ENCODE data around the gene CCDC28A. TPM values are rescaled to one million over a fixed set of nuclear protein-coding genes. Genes with fewer than 3 reads are reported as not detected.

The CCDC28A gene
- polyA plus RNA-seq, 3 donors, result 16.6 to 53.3 (median 42.6) TPM

DNA sequence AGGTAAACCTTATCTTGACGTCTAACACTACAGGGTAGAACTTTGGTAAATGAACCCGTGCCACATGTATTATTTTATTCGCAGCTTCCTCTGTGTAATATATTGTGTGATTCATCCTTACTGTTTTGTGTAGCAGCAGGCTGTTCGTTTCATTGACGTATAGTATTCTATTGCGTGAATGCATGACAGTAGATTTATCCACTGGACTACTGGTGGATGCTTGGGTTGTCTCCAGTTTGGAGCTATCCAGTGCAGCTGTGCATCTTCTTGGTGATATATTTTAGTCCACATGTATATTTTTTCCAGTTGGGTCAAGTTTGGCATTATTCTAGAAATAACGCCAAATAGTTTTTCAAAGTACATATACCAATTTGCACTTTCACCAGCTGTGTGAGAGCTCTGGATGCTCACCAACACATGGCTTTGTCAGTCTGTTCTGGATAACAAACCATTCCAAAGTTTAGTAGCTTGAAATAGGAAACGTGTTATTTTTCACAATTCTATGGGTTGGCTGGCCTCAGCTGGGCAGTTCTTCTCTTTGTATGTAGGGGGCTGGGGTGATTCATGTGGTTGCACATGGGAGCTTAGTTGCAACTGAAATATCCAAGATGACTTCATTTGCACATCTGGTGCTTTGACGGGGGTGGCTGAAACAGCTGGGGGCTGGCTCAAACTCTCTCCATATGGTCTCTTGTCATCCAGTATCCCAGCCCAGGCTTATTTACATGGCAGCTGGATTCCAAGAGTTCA is 31.6 kb downstream of the CCDC28A start:
- Mint-ChIP-seq H3K36me3 (no peaks in the 10 kb centered on the region), H3K4me1 (peaks cover 9% of the 10 kb centered on the region), H3K27me3 (ENCODE audit: low read depth in 3 of 3) (peaks cover 2 to 4% (median 2%) of the 10 kb centered on the region in 3 donors), H3K27ac (no peak overlapping the region), H3K9me3 (no peaks in the 10 kb centered on the region), H3K4me3 (no peak overlapping the region)
- no peaks in the 10 kb centered on the region for H3K36me3 ChIP-seq (replicated peaks in 1 of 2; ENCODE audit: control insufficient read depth in 1 of 2, insufficient read depth in 2 of 2, low read length in 2 of 2)
- no peak overlapping the region for H2AFZ ChIP-seq (ENCODE audit: insufficient read depth, low read depth, low read length, poor library complexity, severe bottlenecking)
- H4K20me1 ChIP-seq (ENCODE audit: insufficient read depth, low read length), result no peaks in the 10 kb centered on the region
- no peak overlapping the region for H3K9ac ChIP-seq (ENCODE audit: insufficient read depth, low read length, poor library complexity, severe bottlenecking)
- peaks cover 5 to 6% of the 10 kb centered on the region in 2 donors for H3K4me1 ChIP-seq (ENCODE audit: control insufficient read depth in 1 of 2, insufficient read depth in 2 of 2, low read length in 2 of 2)
- H3K4me3 ChIP-seq (replicated peaks in 1 of 3; ENCODE audit: low read depth in 2 of 3, low read length in 3 of 3), result no peak overlapping the region
- H3K4me2 ChIP-seq (replicated peaks; ENCODE audit: extremely low read depth, low read length, poor library complexity, severe bottlenecking), result no peak overlapping the region
- H3K9me3 ChIP-seq (replicated peaks in 1 of 2; ENCODE audit: control insufficient read depth in 1 of 2, insufficient read depth in 1 of 2, low read length in 2 of 2), result no peaks in the 10 kb centered on the region
- intact Hi-C loops (cut with micrococcal nuclease), result no loop called here
- no peaks in the 10 kb centered on the region for H3K79me2 ChIP-seq (ENCODE audit: insufficient read depth, low read length)
- no peak for DNase-seq
- H3K27me3 ChIP-seq (ENCODE audit: control insufficient read depth in 2 of 2, insufficient read depth in 2 of 2, low read length in 2 of 2), result no peaks in the 10 kb centered on the region
- TF ChIP-seq, protein P1, sequence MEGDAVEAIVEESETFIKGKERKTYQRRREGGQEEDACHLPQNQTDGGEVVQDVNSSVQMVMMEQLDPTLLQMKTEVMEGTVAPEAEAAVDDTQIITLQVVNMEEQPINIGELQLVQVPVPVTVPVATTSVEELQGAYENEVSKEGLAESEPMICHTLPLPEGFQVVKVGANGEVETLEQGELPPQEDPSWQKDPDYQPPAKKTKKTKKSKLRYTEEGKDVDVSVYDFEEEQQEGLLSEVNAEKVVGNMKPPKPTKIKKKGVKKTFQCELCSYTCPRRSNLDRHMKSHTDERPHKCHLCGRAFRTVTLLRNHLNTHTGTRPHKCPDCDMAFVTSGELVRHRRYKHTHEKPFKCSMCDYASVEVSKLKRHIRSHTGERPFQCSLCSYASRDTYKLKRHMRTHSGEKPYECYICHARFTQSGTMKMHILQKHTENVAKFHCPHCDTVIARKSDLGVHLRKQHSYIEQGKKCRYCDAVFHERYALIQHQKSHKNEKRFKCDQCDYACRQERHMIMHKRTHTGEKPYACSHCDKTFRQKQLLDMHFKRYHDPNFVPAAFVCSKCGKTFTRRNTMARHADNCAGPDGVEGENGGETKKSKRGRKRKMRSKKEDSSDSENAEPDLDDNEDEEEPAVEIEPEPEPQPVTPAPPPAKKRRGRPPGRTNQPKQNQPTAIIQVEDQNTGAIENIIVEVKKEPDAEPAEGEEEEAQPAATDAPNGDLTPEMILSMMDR (IDR thresholded peaks at IDR 0.05), result no peak
- no peak overlapping the region for H3K27ac ChIP-seq (ENCODE audit: low read depth in 1 of 2, low read length in 2 of 2)
- WGBS (ENCODE audit: insufficient coverage), result 100% methylated on average over 5 of the region's 9 CpGs

DNA sequence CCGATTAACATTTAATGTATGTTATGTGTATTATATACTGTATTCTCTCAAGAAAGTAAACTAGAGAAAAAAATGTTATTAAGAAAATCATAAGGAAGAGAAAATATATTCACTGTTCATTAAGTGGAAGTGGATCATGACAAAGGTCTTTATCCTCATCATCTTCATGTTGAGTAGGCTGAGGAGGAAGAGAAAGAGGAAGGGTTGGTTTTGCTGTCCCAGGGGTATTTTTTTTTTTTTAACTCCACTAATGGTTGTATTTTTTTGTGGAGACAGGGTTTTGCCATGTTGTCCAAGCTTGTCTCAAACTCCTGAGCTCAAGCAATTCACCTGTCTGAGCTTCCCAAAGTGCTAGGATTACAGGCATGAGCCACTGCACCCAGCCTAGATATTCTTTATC is 33.3 kb downstream of the CCDC28A start:
- Mint-ChIP-seq H3K27ac (peak overlapping the region in 1 of 7 donors; percentile 18), H3K4me1 (peaks cover 16% of the 10 kb centered on the region), H3K27me3 (ENCODE audit: low read depth in 3 of 3) (peaks cover 2 to 4% (median 4%) of the 10 kb centered on the region in 3 donors), H3K9me3 (no peaks in the 10 kb centered on the region), H3K4me3 (no peak overlapping the region), H3K36me3 (no peaks in the 10 kb centered on the region)
- no CpG with 5 or more reads among the region's 1 CpG for WGBS (ENCODE audit: insufficient coverage)
- Histone ChIP-seq H3K9ac (ENCODE audit: insufficient read depth, low read length, poor library complexity, severe bottlenecking) (no peak overlapping the region), H3K27ac (ENCODE audit: low read depth in 1 of 2, low read length in 2 of 2) (no peak overlapping the region), H3K79me2 (ENCODE audit: insufficient read depth, low read length) (no peaks in the 10 kb centered on the region), H3K4me2 (replicated peaks; ENCODE audit: extremely low read depth, low read length, poor library complexity, severe bottlenecking) (no peak overlapping the region), H3K36me3 (replicated peaks in 1 of 2; ENCODE audit: control insufficient read depth in 1 of 2, insufficient read depth in 2 of 2, low read length in 2 of 2) (no peaks in the 10 kb centered on the region), H2AFZ (ENCODE audit: insufficient read depth, low read depth, low read length, poor library complexity, severe bottlenecking) (no peak overlapping the region), H3K4me1 (ENCODE audit: control insufficient read depth in 1 of 2, insufficient read depth in 2 of 2, low read length in 2 of 2) (peaks cover 9 to 11% of the 10 kb centered on the region in 2 donors), H4K20me1 (ENCODE audit: insufficient read depth, low read length) (no peaks in the 10 kb centered on the region), H3K27me3 (ENCODE audit: control insufficient read depth in 2 of 2, insufficient read depth in 2 of 2, low read length in 2 of 2) (no peaks in the 10 kb centered on the region), H3K9me3 (replicated peaks in 1 of 2; ENCODE audit: control insufficient read depth in 1 of 2, insufficient read depth in 1 of 2, low read length in 2 of 2) (no peaks in the 10 kb centered on the region), H3K4me3 (replicated peaks in 1 of 3; ENCODE audit: low read depth in 2 of 3, low read length in 3 of 3) (no peak overlapping the region)
- TF ChIP-seq, protein P1 (IDR thresholded peaks at IDR 0.05), result no peak
- DNase-seq, result no peak
- intact Hi-C loops (cut with micrococcal nuclease), result no loop called here
